ENCODE data around the gene PLOD1. TPM values are rescaled to one million over a fixed set of nuclear protein-coding genes. Genes with fewer than 3 reads are reported as not detected.
A peak's percentile ranks its signal among the peaks of the same experiment; 100 is the strongest.
"Not testable (repeated sequence)": the region's sequence is repeated elsewhere in the genome, so short reads cannot be mapped to it uniquely, and the experiment has no call there.

Gene PLOD1
- total RNA-seq, 1 experiment from 2014 or later: 138 TPM

- Histone ChIP-seq H3K27ac (no peak overlapping the region), H3K27me3 (peaks cover 12% of the 10 kb centered on the region; the same call in 1 of the 2 replicates), H3K4me1 (no peaks in the 10 kb centered on the region), H3K4me3 (no peak overlapping the region), H3K36me3 (no peaks in the 10 kb centered on the region), H3K9me3 (replicated peaks) (no peaks in the 10 kb centered on the region)
- DNase-seq: no peak
These were observed 29.5 kb upstream of the PLOD1 start for GRCh38 chr1:11904978-11905377.

GRCh38 chr1:11906870-11907269 is 27.6 kb upstream of the PLOD1 start:
- Histone ChIP-seq H3K4me1 (no peaks in the 10 kb centered on the region), H3K4me3 (no peak overlapping the region), H3K27ac (no peak overlapping the region), H3K9me3 (replicated peaks) (no peaks in the 10 kb centered on the region), H3K36me3 (no peaks in the 10 kb centered on the region), H3K27me3 (no peaks in the 10 kb centered on the region)
- no peak for DNase-seq

DNA sequence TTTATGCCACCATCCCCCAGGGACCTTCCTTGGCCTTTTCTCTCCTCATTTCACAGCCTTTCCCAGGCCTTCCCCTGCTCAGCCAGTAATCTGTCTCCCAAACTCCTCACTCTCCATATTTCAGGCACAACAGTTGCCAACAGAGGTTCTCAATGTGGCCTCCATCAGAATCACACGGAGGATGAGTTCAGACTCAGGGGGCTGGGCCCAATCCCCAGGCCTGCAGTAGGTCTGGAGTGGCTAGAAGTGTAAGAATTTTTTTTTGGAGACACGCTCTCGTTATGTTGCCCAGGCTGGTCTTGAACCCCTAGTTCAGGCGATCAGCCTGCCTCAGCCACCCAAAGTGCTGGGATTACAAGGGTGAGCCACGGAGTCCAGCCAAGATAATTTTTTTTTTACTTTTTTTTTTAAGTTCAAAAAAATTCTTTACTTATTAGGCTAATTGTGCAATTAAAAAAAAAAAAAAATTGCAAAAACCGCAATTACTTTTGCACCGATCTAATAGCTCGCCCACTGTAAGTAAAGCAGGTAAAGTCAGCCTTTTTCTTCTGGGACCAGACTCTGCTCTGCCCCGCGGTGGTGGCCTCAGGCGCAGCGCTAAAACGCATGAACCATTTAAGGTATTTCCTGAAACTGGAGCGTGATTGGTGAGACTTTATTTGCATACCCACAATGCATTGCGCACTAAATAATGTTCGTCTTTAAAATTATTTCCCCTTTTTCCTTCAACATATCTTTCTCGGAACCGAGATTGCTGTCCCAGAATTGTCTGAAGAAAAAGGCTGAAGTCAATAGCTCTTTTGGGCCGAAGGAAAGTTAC is 27.0 kb upstream of the PLOD1 start:
- Histone ChIP-seq H3K4me1 (no peaks in the 10 kb centered on the region), H3K4me3 (no peak overlapping the region), H3K27ac (peak overlapping the region; percentile 100), H3K27me3 (no peaks in the 10 kb centered on the region), H3K36me3 (no peaks in the 10 kb centered on the region), H3K9me3 (replicated peaks) (no peaks in the 10 kb centered on the region)
- DNase-seq: peak; percentile 94 to 98

- Histone ChIP-seq H3K36me3 (no peaks in the 10 kb centered on the region), H3K4me3 (peak overlapping the region; percentile 56), H3K4me1 (no peaks in the 10 kb centered on the region), H3K27ac (peak overlapping the region; percentile 100), H3K9me3 (replicated peaks) (no peaks in the 10 kb centered on the region), H3K27me3 (no peaks in the 10 kb centered on the region)
- peak; percentile 95 to 98 for DNase-seq
These were observed 26.3 kb upstream of the PLOD1 start for GRCh38 chr1:11908095-11908675.

- H3K9me3 ChIP-seq (replicated peaks); H3K36me3 ChIP-seq; H3K27ac ChIP-seq; H3K27me3 ChIP-seq; H3K4me1 ChIP-seq; H3K4me3 ChIP-seq; DNase-seq: not testable (repeated sequence)
These were observed 23.6 kb upstream of the PLOD1 start for GRCh38 chr1:11910914-11911228.

GRCh38 chr1:11912000-11912399 is 22.5 kb upstream of the PLOD1 start:
- Histone ChIP-seq H3K27ac (no peak overlapping the region), H3K4me1 (no peaks in the 10 kb centered on the region), H3K36me3 (no peaks in the 10 kb centered on the region), H3K27me3 (no peaks in the 10 kb centered on the region), H3K9me3 (replicated peaks) (no peaks in the 10 kb centered on the region), H3K4me3 (no peak overlapping the region)
- DNase-seq: no peak

DNA sequence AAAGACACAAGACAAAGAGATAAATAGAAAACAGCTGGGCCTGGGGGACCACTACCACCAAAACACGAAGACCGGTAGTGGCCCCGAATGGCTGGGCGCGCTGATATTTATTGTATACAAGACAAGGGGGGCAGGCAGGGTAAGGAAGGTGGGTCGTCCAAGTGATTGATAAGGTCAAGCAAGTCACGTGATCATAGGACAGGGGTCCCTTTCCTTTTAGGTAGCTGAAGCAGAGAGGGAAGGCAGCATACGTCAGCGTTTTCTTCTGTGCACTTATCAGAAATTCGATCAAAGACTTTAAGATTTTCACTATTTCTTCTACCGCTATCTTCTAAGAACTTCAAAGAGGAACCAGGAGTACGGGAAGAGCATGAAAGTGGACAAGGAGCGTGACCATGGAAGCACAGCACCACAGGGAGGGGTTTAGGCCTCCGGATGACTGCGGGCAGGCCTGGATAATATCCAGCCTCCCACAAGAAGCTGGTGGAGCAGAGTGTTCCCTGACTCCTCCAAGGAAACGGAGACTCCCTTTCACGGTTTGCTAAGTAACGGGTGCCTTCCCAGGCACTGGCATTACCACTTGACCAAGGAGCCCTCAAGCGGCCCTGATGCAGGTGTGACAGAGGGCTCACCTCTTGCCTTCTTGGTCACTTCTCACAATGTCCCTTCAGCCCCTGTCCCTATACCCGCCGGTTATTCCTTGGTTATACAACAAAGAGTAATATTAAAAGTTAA is 21.9 kb upstream of the PLOD1 start:
- H3K9me3 ChIP-seq (replicated peaks); DNase-seq; H3K27ac ChIP-seq; H3K4me1 ChIP-seq; H3K4me3 ChIP-seq; H3K36me3 ChIP-seq; H3K27me3 ChIP-seq: not testable (repeated sequence)

DNA sequence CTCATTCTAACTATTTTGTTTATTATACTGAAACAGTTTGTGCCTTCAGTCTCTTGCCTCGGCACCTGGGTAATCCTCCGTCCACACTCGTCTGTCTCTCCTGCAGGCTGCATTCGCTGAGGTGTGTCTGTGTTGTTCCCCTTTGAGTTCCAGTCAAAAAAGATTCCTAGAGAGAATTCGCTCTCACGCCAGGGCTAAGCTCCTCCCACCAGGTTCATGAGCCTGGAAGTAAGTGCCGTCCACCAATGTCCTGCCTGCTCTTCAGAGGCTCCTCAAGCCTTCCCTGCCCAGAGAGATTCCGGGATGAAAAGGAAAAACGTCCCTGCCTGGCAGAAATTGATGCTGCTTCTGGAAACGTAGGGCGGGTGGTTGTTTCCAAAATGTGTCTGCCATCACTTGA is 21.2 kb upstream of the PLOD1 start:
- Histone ChIP-seq H3K36me3 (0 out of 2 replicates have a peak, but pooled peaks cover 3% of the 10 kb centered on the region), H3K4me1 (no peaks in the 10 kb centered on the region), H3K27me3 (no peaks in the 10 kb centered on the region), H3K4me3 (no peak overlapping the region), H3K9me3 (replicated peaks) (no peaks in the 10 kb centered on the region), H3K27ac (no peak overlapping the region)
- DNase-seq: no peak

DNA sequence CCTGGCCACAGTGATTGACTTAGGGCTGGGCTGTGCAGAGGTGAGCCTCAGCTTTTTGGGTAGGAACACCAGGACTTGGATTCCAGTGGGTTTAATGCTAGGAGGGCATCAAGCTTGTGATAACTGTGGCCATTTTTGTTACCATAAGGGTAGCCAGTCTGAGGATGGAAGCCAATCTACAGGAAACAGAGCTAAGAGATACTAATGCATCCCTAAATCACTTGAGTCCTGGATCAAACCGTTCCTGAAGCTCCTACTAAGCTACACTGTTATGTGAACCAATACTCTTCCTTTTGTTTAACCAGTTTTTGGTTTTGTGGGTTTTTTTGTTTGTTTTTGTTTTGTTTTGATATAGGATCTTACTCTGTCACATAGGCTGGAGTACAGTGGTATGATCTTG is 20.5 kb upstream of the PLOD1 start:
- DNase-seq: no peak
- Histone ChIP-seq H3K27ac (no peak overlapping the region), H3K36me3 (peaks cover 10% of the 10 kb centered on the region), H3K4me1 (no peaks in the 10 kb centered on the region), H3K27me3 (no peaks in the 10 kb centered on the region), H3K4me3 (no peak overlapping the region), H3K9me3 (replicated peaks) (no peaks in the 10 kb centered on the region)

- no peak overlapping the region for H3K27ac ChIP-seq
- H3K9me3 ChIP-seq (replicated peaks): no peaks in the 10 kb centered on the region
- H3K4me3 ChIP-seq: no peak overlapping the region
- no peaks in the 10 kb centered on the region for H3K27me3 ChIP-seq
- H3K36me3 ChIP-seq: peaks cover 46% of the 10 kb centered on the region
- no peak for DNase-seq
- peaks cover 2% of the 10 kb centered on the region; the same call in 1 of the 2 replicates for H3K4me1 ChIP-seq
These were observed 15.6 kb upstream of the PLOD1 start for GRCh38 chr1:11918799-11919519.

GRCh38 chr1:11919621-11920020 is 14.9 kb upstream of the PLOD1 start:
- Histone ChIP-seq H3K27ac (no peak overlapping the region), H3K4me1 (peaks cover 9% of the 10 kb centered on the region), H3K4me3 (no peak overlapping the region), H3K27me3 (no peaks in the 10 kb centered on the region), H3K36me3 (peaks cover 46% of the 10 kb centered on the region), H3K9me3 (replicated peaks) (no peaks in the 10 kb centered on the region)
- DNase-seq: no peak

GRCh38 chr1:11920239-11920903 is 14.1 kb upstream of the PLOD1 start:
- Histone ChIP-seq H3K4me1 (peaks cover 10% of the 10 kb centered on the region), H3K27me3 (no peaks in the 10 kb centered on the region), H3K9me3 (replicated peaks) (no peaks in the 10 kb centered on the region), H3K36me3 (peaks cover 46% of the 10 kb centered on the region), H3K27ac (no peak overlapping the region), H3K4me3 (no peak overlapping the region)
- no peak for DNase-seq

DNA sequence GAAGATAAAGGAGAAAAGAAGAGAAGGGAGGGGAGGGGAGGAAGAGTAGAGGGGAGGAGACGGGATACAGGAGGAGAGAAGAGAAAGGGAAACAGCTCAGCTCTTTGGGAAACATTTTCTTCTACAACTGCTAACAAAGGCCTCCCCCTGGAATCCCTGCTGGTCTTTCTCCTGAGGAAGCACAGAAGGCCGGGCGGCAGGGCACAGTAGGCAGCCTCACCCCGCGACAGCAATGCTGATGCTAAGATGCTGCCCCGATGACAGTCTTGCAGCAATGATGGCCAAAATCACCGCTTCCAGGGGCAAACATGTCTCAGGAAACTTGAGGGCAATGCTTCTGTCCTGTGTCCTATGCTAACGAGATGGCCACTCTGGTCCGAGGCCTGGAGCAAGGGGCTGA is 13.5 kb upstream of the PLOD1 start:
- Histone ChIP-seq H3K4me1 (peaks cover 10% of the 10 kb centered on the region), H3K4me3 (no peak overlapping the region), H3K36me3 (peaks cover 46% of the 10 kb centered on the region), H3K27ac (no peak overlapping the region), H3K9me3 (replicated peaks) (no peaks in the 10 kb centered on the region), H3K27me3 (no peaks in the 10 kb centered on the region)
- DNase-seq: no peak

GRCh38 chr1:11923069-11923826 is 11.3 kb upstream of the PLOD1 start:
- Histone ChIP-seq H3K9me3 (replicated peaks) (no peaks in the 10 kb centered on the region), H3K27me3 (no peaks in the 10 kb centered on the region), H3K4me1 (peaks cover 26% of the 10 kb centered on the region), H3K36me3 (peaks cover 43% of the 10 kb centered on the region), H3K4me3 (no peak overlapping the region), H3K27ac (no peak overlapping the region)
- no peak for DNase-seq

All from SJCRH30 (cell line).